PC-9 (cell line): ENCODE measurements around the gene HTR4. TPM values are rescaled to one million over a fixed set of nuclear protein-coding genes. Genes with fewer than 3 reads are reported as not detected.

Source experiments
- BruUV-seq: library from RNA; stranded (reverse); fragments of 400-500 nt; replicated peaks from 2 replicates; lab custom pipeline; 2021; lab: Mats Ljungman, UMichigan
- CTCF ChIA-PET: fragments of 300-600 bp; sonication (Branson Sonifier 250); formaldehyde crosslinking; loops from one replicate; lab custom pipeline; 2022; ENCODE audit warnings: antibody characterized with exemption; lab: Charles Lee
- POLR2A ChIA-PET: fragments of 300-600 bp; sonication (Branson Sonifier 250); formaldehyde crosslinking; loops from one replicate; lab custom pipeline; 2022; ENCODE audit warnings: antibody characterized with exemption; ENCODE audit not compliant: unreplicated experiment; lab: Charles Lee
- DNase-seq, 2 experiments: peaks; one replicate each; pipeline versions ENCODE4 v3.0.0 to v3.0.0-alpha.2; 2015 to 2022; ENCODE audit warnings: mixed read lengths in 1 of 2
- H2AFZ ChIP-seq: fragments of 200-600 bp; sonication (generic); 2 replicates; pipeline ENCODE4 v1.8.1; 2017; ENCODE audit warnings: antibody characterized with exemption
- H3F3A ChIP-seq: fragments of 200-600 bp; sonication (generic); 2 replicates; pipeline ENCODE4 v1.8.1; 2017; ENCODE audit warnings: antibody characterized with exemption, mild to moderate bottlenecking, low read depth; ENCODE audit not compliant: insufficient read depth
- H3K27ac ChIP-seq: fragments of 200-600 bp; sonication (generic); 2 replicates; pipeline ENCODE4 v1.6.1; 2016; ENCODE audit warnings: mixed run types
- H3K27me3 ChIP-seq: fragments of 200-600 bp; sonication (generic); 2 replicates; pipeline ENCODE4 v1.6.1; 2016; ENCODE audit warnings: low read depth, mixed run types; ENCODE audit not compliant: insufficient read depth
- H3K36me3 ChIP-seq: fragments of 200-600 bp; sonication (generic); 2 replicates; pipeline ENCODE4 v1.6.1; 2016; ENCODE audit warnings: low read depth, mixed run types
- H3K4me1 ChIP-seq: fragments of 200-600 bp; sonication (generic); replicated peaks from 2 replicates; pipeline ENCODE4 v1.6.1; 2016; ENCODE audit warnings: mixed run types; ENCODE audit not compliant: insufficient read depth
- H3K4me2 ChIP-seq: fragments of 200-600 bp; sonication (generic); 2 replicates; pipeline ENCODE4 v1.6.1; 2017; ENCODE audit warnings: mixed run types
- H3K4me3 ChIP-seq: fragments of 200-600 bp; sonication (generic); 2 replicates; pipeline ENCODE4 v1.6.1; 2016; ENCODE audit warnings: mixed run types
- H3K79me2 ChIP-seq: fragments of 200-600 bp; sonication (generic); 2 replicates; pipeline ENCODE4 v1.6.1; 2017; ENCODE audit warnings: low read depth, mixed run types
- H3K9me2 ChIP-seq: fragments of 200-600 bp; sonication (generic); 2 replicates; pipeline ENCODE4 v1.8.1; 2017; ENCODE audit warnings: mild to moderate bottlenecking; ENCODE audit not compliant: insufficient read depth
- H3K9me3 ChIP-seq: fragments of 200-600 bp; sonication (generic); 2 replicates; pipeline ENCODE4 v1.8.1; 2016; ENCODE audit warnings: low read depth; ENCODE audit not compliant: insufficient read depth
- H4K20me1 ChIP-seq: fragments of 200-600 bp; sonication (generic); 2 replicates; pipeline ENCODE4 v1.8.1; 2017; ENCODE audit not compliant: insufficient read depth
- EZH2 ChIP-seq: fragments of 200-600 bp; sonication (generic); IDR thresholded peaks from 2 replicates; pipeline ENCODE4 v1.8.0; 2017; ENCODE audit warnings: antibody characterized with exemption, low read depth
- intact Hi-C: fragments of 100-400 bp; cut with micrococcal nuclease; formaldehyde crosslinking; loops from one replicate; pipeline ENCODE4 v1.10.0; 2022; ENCODE audit not compliant: unreplicated experiment
- total RNA-seq: library from RNA; stranded (reverse); gene quantifications from 2 replicates; pipeline ENCODE4 v1.2.3, GENCODE V29; 2021
- TF ChIP-seq, protein P1 (sequence below): fragments of 200-600 bp; sonication (generic); conservative IDR thresholded peaks from 2 replicates; pipeline ENCODE4 v1.6.1; 2017; ENCODE audit warnings: mixed run types, antibody characterized with exemption, mild to moderate bottlenecking, moderate library complexity

HTR4 gene
- total RNA-seq, 1 experiment from 2014 or later = not detected

DNA sequence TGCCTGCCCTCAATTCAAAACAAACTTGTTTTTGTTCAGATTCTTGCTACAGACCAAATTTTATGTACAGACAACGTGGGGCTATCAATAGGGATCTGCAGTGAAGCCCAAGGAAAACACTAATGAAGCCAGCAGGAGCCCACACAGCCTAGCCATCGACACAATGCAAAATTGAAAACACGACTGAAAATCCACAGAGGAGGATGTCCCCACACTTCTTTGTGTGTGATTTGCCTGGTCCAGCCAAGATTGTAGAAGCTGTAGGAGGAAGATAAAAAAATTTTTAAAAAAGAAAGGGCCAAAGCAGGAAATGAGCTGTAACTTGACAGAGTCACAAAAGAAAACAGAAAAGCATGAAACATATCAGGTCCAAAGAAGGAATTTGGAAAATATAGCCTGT is 34.8 kb downstream of the HTR4 start:
- Histone ChIP-seq H3K79me2 (no peaks in the 10 kb centered on the region), H3K9me3 (no peaks in the 10 kb centered on the region), H3K9me2 (no peaks in the 10 kb centered on the region), H2AFZ (no peak overlapping the region), H3K4me2 (no peak overlapping the region), H3K4me1 (peaks cover 23% of the 10 kb centered on the region), H3K36me3 (no peaks in the 10 kb centered on the region), H3K27ac (no peak overlapping the region), H3K27me3 (no peaks in the 10 kb centered on the region), H4K20me1 (no peaks in the 10 kb centered on the region), H3K4me3 (no peak overlapping the region), H3F3A (peaks cover 9% of the 10 kb centered on the region; the same call in 1 of the 2 replicates)
- no TSS peak for BruUV-seq
- CTCF ChIA-PET = no interaction called here
- intact Hi-C loops = no loop called here
- POLR2A ChIA-PET = no interaction called here
- no peak for DNase-seq
- TF ChIP-seq EZH2 = no peak
- TF ChIP-seq, protein P1, sequence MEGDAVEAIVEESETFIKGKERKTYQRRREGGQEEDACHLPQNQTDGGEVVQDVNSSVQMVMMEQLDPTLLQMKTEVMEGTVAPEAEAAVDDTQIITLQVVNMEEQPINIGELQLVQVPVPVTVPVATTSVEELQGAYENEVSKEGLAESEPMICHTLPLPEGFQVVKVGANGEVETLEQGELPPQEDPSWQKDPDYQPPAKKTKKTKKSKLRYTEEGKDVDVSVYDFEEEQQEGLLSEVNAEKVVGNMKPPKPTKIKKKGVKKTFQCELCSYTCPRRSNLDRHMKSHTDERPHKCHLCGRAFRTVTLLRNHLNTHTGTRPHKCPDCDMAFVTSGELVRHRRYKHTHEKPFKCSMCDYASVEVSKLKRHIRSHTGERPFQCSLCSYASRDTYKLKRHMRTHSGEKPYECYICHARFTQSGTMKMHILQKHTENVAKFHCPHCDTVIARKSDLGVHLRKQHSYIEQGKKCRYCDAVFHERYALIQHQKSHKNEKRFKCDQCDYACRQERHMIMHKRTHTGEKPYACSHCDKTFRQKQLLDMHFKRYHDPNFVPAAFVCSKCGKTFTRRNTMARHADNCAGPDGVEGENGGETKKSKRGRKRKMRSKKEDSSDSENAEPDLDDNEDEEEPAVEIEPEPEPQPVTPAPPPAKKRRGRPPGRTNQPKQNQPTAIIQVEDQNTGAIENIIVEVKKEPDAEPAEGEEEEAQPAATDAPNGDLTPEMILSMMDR = no peak

DNA sequence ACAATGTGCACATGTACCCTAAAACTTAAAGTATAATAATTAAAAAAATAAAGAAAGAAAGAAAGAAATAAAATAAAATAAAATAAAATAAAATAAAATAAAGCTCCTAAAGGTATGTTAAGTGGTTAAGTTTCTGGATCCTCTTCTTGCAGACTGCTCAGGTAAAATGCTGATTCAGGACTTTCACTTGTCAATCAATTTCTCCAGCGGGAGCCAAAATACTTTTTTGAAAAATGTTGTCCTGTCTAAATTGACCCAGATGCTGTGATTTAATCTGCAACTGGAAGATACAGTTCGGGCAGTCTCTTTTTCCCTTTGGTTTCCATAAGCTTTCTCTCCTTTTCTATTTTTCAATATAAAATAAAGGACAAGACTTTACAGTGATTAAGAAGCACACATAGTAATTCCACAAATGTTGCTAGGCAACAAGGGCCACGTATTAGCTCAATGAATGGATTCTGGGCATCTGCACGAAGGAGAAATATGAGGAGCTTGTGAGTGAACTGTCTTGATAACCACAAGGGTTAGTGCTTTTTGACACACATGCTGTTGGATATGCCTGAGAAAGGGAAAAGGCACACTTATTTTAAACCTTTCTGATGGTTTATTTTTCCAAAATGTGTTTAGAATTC is 38.6 kb downstream of the HTR4 start:
- H3K9me2 ChIP-seq = no peaks in the 10 kb centered on the region
- intact Hi-C loops = no loop called here
- H3K36me3 ChIP-seq = no peaks in the 10 kb centered on the region
- H3F3A ChIP-seq = no peaks in the 10 kb centered on the region
- no peak for TF ChIP-seq EZH2
- TF ChIP-seq, protein P1 = no peak
- H4K20me1 ChIP-seq = no peaks in the 10 kb centered on the region
- H3K4me3 ChIP-seq = no peak overlapping the region
- H3K9me3 ChIP-seq = no peaks in the 10 kb centered on the region
- H2AFZ ChIP-seq = no peak overlapping the region
- no peak for DNase-seq
- ChIA-PET CTCF (no interaction called here), POLR2A (no interaction called here)
- no TSS peak for BruUV-seq
- H3K4me1 ChIP-seq = 0 out of 2 replicates have a peak, but pooled peaks cover 5% of the 10 kb centered on the region
- no peak overlapping the region for H3K4me2 ChIP-seq
- no peak overlapping the region for H3K27ac ChIP-seq
- H3K79me2 ChIP-seq = no peaks in the 10 kb centered on the region
- no peaks in the 10 kb centered on the region for H3K27me3 ChIP-seq

DNA sequence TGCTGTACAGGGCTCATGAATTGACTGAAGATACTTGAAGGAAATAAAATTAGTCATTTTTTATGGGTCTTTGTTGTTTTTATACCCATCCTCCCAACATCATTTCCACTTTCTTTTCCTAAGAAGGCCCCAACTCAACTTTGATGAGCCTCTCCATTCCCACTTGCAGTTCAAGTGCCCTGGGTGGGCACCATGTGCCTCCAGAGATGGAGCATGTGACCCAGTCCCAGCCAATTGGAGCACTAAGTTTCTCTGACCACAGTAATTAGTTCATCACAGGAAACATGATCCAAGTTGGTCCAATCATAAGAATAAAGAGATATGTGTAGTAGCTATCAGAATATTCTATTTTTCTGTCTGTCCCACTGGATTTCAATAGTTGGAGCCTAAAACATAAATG is 46.9 kb downstream of the HTR4 start:
- no TSS peak for BruUV-seq
- Histone ChIP-seq H3K4me3 (no peak overlapping the region), H2AFZ (no peak overlapping the region), H3K27me3 (no peaks in the 10 kb centered on the region), H3K9me2 (no peaks in the 10 kb centered on the region), H3K9me3 (no peaks in the 10 kb centered on the region), H3K4me1 (no peaks in the 10 kb centered on the region), H3K27ac (no peak overlapping the region), H3K79me2 (no peaks in the 10 kb centered on the region), H3F3A (no peaks in the 10 kb centered on the region), H3K36me3 (no peaks in the 10 kb centered on the region), H4K20me1 (no peaks in the 10 kb centered on the region), H3K4me2 (no peak overlapping the region)
- ChIA-PET POLR2A (no interaction called here), CTCF (no interaction called here)
- intact Hi-C loops = no loop called here
- no peak for TF ChIP-seq EZH2
- TF ChIP-seq, protein P1 = no peak
- DNase-seq = no peak
